GM20431 (cell line): ENCODE results near the gene RAB40C.

Experiments
- in situ Hi-C: fragments of 300-500 bp; cut with MseI, MboI; formaldehyde crosslinking; loops from one replicate; pipeline ENCODE4 v1.15.0; 2020; ENCODE audit warnings: low sequenced_read_pairs; ENCODE audit not compliant: unreplicated experiment

RAB40C gene

GRCh38 chr16:589658-590187, at the start of gene RAB40C:
RAB40C (plus strand) TSS chr16:590066; CDS start chr16:590292, 226 bp downstream.
- in situ Hi-C loops = no loop called here

GRCh38 chr16:540645-541340, 49.1 kb upstream of the RAB40C start:
- in situ Hi-C loops = no loop called here

GRCh38 chr16:543301-544164, 46.3 kb upstream of the RAB40C start:
- in situ Hi-C loops = no loop called here

GRCh38 chr16:544517-544916, 45.3 kb upstream of the RAB40C start:
- in situ Hi-C loops = no loop called here

GRCh38 chr16:546909-547770, 42.7 kb upstream of the RAB40C start:
- in situ Hi-C loops = no loop called here

- in situ Hi-C loops = no loop called here
These were observed 41.3 kb upstream of the RAB40C start for GRCh38 chr16:548586-548985.

GRCh38 chr16:549544-550263, 40.2 kb upstream of the RAB40C start:
- in situ Hi-C loops = no loop called here

GRCh38 chr16:551210-551609, 38.7 kb upstream of the RAB40C start:
- in situ Hi-C loops = no loop called here

- in situ Hi-C loops = no loop called here
These were observed 37.7 kb upstream of the RAB40C start for GRCh38 chr16:552171-552570.

GRCh38 chr16:553601-554296, 36.1 kb upstream of the RAB40C start:
- in situ Hi-C loops = no loop called here

- in situ Hi-C loops = no loop called here
These were observed 35.6 kb upstream of the RAB40C start for GRCh38 chr16:554297-554621.

- in situ Hi-C loops = no loop called here
These were observed 35.1 kb upstream of the RAB40C start for GRCh38 chr16:554640-555365.

- in situ Hi-C loops = no loop called here
These were observed 34.1 kb upstream of the RAB40C start for GRCh38 chr16:555528-556473.

- in situ Hi-C loops = no loop called here
These were observed 33.2 kb upstream of the RAB40C start for GRCh38 chr16:556474-557173.

- in situ Hi-C loops = no loop called here
These were observed 32.2 kb upstream of the RAB40C start for GRCh38 chr16:557463-558297.
